Neutrophil (primary cell): ENCODE data around the gene PLPPR1.
"Not testable (repeated sequence)": the region's sequence is repeated elsewhere in the genome, so short reads cannot be mapped to it uniquely, and the experiment has no call there.

ENCODE experiments used
- H3K27ac ChIP-seq: fragments of 200-600 bp; sonication (generic); 2 replicates; pipeline ENCODE4 v1.5.1; 2016; ENCODE audit warnings: mild to moderate bottlenecking, moderate library complexity
- H3K27me3 ChIP-seq: fragments of 200-600 bp; sonication (generic); 2 replicates; pipeline ENCODE4 v1.6.0; 2016; ENCODE audit warnings: mild to moderate bottlenecking
- H3K36me3 ChIP-seq: fragments of 200-600 bp; sonication (generic); 2 replicates; pipeline ENCODE4 v1.5.1; 2017
- H3K4me1 ChIP-seq, 2 experiments: fragments of 200-600 bp in 1 of 2; sonication (generic) in 1 of 2; 1 replicate in 1 of 2; 2 replicates in 1 of 2; pipeline versions ENCODE4 v1.5.1 to v1.6.1; 2013 to 2016; ENCODE audit warnings: low read depth in 1 of 2, low read length in 1 of 2, mild to moderate bottlenecking in 1 of 2, moderate library complexity in 1 of 2; ENCODE audit not compliant: control insufficient read depth in 1 of 2, insufficient read depth in 1 of 2
- H3K4me3 ChIP-seq, 2 experiments: fragments of 200-600 bp in 1 of 2; sonication (generic) in 1 of 2; 1 replicate in 1 of 2; 2 replicates in 1 of 2; pipeline ENCODE4 v1.5.1; 2013 to 2016; ENCODE audit warnings: low read depth in 1 of 2, low read length in 1 of 2, mild to moderate bottlenecking in 1 of 2, moderate library complexity in 1 of 2
- H3K9me3 ChIP-seq: fragments of 200-600 bp; sonication (generic); 2 replicates; pipeline ENCODE4 v1.5.1; 2016
- CTCF ChIP-seq: fragments of 200-600 bp; sonication (generic); IDR thresholded peaks from 2 replicates; pipeline ENCODE4 v1.5.1; 2016; ENCODE audit warnings: antibody characterized with exemption

Gene PLPPR1

GRCh38 chr9:101274971-101275768, 246.6 kb downstream of the PLPPR1 start:
- H3K4me3 ChIP-seq = no peak overlapping the region
- no peaks in the 10 kb centered on the region for H3K36me3 ChIP-seq
- no peak overlapping the region for H3K27ac ChIP-seq
- H3K27me3 ChIP-seq = no peaks in the 10 kb centered on the region
- H3K9me3 ChIP-seq = no peaks in the 10 kb centered on the region
- no peak for TF ChIP-seq CTCF
- no peaks in the 10 kb centered on the region for H3K4me1 ChIP-seq

GRCh38 chr9:101275769-101276250, 247.3 kb downstream of the PLPPR1 start:
- no peaks in the 10 kb centered on the region for H3K36me3 ChIP-seq
- no peaks in the 10 kb centered on the region for H3K27me3 ChIP-seq
- H3K9me3 ChIP-seq = no peaks in the 10 kb centered on the region
- H3K4me1 ChIP-seq = no peaks in the 10 kb centered on the region
- no peak for TF ChIP-seq CTCF
- H3K27ac ChIP-seq = no peak overlapping the region
- no peak overlapping the region for H3K4me3 ChIP-seq

- H3K36me3 ChIP-seq, H3K27ac ChIP-seq: not testable (repeated sequence)
Observed at GRCh38 chr9:101291043-101291442, 262.5 kb downstream of the PLPPR1 start.

DNA sequence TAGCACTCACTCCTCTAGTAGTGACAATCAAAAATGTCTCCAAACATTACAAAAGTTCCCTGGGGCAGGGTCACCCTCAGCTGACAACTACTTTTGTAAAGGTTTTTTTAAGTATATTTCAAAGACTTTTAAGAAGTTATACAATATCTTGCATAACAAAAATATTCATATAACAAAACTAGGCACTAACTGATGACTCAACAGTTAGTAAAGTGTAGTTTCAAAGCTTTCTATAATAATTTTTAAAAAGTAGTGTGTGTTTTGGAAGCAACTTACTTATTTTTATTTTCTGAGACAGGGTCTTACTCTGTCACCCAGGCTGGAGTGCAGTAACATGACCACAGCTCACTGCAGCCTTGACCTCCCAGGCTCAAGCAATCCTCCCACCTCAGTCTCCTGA, 271.4 kb downstream of the PLPPR1 start:
- no peaks in the 10 kb centered on the region for H3K4me1 ChIP-seq
- H3K27me3 ChIP-seq = peaks cover 11% of the 10 kb centered on the region
- H3K4me3 ChIP-seq = no peak overlapping the region
- no peaks in the 10 kb centered on the region for H3K36me3 ChIP-seq
- no peak for TF ChIP-seq CTCF
- no peaks in the 10 kb centered on the region for H3K9me3 ChIP-seq
- H3K27ac ChIP-seq = no peak overlapping the region

More at GRCh38 chr9:101291043-101291442, 262.5 kb downstream of the PLPPR1 start:
- H3K4me1 ChIP-seq, H3K27me3 ChIP-seq, H3K9me3 ChIP-seq, H3K4me3 ChIP-seq: not testable (repeated sequence)

GRCh38 chr9:101307051-101307450, 278.5 kb downstream of the PLPPR1 start:
- Histone ChIP-seq H3K36me3 (no peaks in the 10 kb centered on the region), H3K27ac (no peak overlapping the region), H3K4me3 (no peak overlapping the region), H3K9me3 (no peaks in the 10 kb centered on the region), H3K4me1 (no peaks in the 10 kb centered on the region), H3K27me3 (peaks cover 19% of the 10 kb centered on the region)
- no peak for TF ChIP-seq CTCF

- TF ChIP-seq CTCF = no peak
- Histone ChIP-seq H3K27me3 (peaks cover 19% of the 10 kb centered on the region), H3K9me3 (no peaks in the 10 kb centered on the region), H3K36me3 (no peaks in the 10 kb centered on the region), H3K27ac (no peak overlapping the region), H3K4me3 (no peak overlapping the region), H3K4me1 (no peaks in the 10 kb centered on the region)
Observed at GRCh38 chr9:101307524-101308213, 279.1 kb downstream of the PLPPR1 start.
